HG02943 (cell line): ENCODE results near the gene SLC12A4.

ENCODE experiments used
- ATAC-seq: cut with Tn5 transposase; IDR thresholded peaks from one replicate; pipeline ENCODE4 v1.9.1; 2021; ENCODE audit warnings: mild to moderate bottlenecking, low read depth, moderate library complexity; ENCODE audit not compliant: unreplicated experiment

SLC12A4 gene

DNA sequence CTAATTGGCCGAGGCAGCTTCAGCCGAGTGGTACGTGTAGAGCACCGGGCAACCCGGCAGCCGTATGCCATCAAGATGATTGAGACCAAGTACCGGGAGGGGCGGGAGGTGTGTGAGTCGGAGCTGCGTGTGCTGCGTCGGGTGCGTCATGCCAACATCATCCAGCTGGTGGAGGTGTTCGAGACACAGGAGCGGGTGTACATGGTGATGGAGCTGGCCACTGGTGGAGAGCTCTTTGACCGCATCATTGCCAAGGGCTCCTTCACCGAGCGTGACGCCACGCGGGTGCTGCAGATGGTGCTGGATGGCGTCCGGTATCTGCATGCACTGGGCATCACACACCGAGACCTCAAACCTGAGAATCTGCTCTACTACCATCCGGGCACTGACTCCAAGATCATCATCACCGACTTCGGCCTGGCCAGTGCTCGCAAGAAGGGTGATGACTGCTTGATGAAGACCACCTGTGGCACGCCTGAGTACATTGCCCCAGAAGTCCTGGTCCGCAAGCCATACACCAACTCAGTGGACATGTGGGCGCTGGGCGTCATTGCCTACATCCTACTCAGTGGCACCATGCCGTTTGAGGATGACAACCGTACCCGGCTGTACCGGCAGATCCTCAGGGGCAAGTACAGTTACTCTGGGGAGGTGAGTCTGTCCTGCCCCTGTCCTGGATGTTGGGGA is 59.2 kb downstream of the SLC12A4 start:
- ATAC-seq: no peak

- ATAC-seq: no peak
These were observed 60.8 kb downstream of the SLC12A4 start for GRCh38 chr16:67907397-67908180.

DNA sequence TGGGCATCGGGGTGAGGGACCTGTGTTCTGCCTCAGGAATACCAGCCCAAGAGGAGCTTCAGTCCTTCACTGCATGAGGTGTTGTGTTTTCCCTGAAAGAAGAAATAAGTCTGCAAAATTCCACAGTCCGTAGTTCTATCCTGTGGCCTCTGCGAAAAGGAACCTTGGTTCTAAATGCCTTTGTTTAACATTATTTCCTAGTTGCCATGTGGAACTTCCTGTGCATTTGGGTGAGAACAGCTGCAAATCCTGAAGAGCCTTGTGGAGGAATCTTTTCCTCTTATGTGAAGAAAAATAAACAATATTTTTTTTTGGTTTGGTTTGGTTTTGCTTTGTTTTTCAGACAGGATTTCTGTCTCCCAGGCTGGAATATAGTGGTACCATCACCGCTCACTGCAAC is 65.6 kb downstream of the SLC12A4 start:
- no peak for ATAC-seq

DNA sequence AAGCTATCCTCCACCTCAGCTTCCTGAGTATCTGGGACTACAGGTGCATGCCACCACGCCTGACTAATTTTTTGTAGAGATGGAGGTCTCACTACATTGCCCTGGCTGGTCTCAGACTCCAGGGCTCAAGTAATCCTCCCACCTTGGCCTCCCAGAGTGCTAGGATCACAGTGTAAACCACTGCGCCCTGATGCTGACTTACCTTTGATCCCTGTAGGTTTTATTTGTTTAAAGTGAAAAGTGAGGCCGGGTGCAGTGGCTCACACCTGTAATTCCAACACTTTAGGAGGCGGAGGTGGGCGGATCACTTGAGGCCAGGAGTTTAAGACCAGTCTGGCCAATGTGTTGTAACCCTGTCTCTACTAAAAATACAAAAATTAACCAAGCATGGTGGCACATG is 66.7 kb downstream of the SLC12A4 start:
- no peak for ATAC-seq

DNA sequence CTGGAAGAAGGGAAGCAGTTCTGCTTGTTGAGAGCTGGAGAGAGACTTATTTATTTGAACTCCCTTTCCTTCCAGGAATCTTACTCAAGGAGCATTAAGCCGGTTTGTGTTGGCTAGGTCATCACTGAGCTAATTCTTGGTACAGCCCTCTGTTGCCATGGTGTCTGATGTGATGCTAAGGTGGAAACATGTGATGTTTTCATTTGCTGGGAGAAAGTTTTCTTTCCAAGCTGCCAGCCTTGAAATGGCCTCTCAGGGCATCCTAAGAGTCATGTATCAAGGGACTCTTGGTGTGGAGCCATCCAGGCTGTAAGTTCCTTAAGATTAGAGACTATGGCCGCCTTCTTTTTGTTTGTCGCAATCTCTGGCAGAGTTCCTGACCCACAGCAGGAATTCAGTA is 71.2 kb downstream of the SLC12A4 start:
- ATAC-seq: no peak

DNA sequence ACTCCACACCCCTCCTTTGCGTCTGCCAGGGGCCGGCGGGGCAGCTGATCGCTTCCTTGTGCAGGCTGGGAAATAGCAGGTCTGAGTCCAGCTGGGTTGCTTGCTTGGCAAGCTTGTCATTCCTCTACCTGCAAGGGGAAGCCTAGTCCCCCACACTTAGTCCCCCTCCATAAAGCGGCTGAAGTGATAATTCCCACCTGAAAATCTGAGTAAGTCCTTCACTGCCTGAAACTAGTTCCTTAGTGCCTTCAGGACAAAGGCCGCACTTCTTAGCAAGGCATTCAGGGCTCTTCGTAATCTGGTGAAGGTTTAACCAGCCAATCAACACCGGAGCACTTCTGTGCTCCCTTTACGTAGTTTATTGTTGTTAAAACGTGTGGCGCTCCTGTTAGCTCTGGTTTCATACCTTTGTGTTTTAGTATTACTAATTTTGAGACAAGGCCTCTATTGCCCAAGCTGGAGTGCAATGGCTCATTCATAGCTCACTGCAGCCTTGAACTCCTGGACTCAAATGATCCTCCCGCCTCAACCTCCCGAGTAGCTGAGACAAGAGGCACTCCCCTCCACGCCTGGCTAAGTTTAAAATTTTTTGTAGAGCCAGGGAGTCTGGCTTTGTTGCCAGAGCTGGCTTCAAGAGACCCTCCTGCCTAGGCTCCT is 74.6 kb downstream of the SLC12A4 start:
- ATAC-seq: no peak
